ENCODE results near the gene UBC.
"Not testable (repeated sequence)": the region's sequence is repeated elsewhere in the genome, so short reads cannot be mapped to it uniquely, and the experiment has no call there.

Gene UBC

DNA sequence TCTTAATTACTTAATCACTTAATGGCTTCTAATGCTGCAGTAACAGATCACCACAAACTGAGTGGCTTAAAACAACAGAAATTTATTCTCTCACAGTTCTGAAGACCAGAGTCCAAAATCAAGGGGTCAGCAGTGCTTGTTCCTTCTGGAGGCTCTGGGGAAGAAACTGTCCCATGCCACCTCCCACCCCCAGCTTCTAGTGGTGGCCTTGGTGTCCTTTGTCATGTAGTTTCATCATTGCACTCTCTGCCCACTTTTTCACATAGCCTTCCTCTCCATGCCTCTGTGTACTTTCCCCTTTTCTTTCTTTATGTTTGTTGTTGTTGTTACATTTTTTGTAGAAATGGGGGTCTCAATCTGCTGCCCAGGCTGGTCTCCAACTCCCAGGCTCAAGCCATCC is 16.1 kb upstream of the UBC start:
- Histone ChIP-seq H3K4me3 (replicated peaks; ENCODE audit: low read depth, low read length) (no peak overlapping the region), H3K27me3 (replicated peaks; ENCODE audit: control insufficient read depth, insufficient read depth, low read length) (no peaks in the 10 kb centered on the region), H3K36me3 (ENCODE audit: control insufficient read depth, insufficient read depth, low read length) (no peaks in the 10 kb centered on the region)
- DNase-seq (ENCODE audit: extremely low read depth, insufficient read length), result no peak
- TF ChIP-seq, protein P1, sequence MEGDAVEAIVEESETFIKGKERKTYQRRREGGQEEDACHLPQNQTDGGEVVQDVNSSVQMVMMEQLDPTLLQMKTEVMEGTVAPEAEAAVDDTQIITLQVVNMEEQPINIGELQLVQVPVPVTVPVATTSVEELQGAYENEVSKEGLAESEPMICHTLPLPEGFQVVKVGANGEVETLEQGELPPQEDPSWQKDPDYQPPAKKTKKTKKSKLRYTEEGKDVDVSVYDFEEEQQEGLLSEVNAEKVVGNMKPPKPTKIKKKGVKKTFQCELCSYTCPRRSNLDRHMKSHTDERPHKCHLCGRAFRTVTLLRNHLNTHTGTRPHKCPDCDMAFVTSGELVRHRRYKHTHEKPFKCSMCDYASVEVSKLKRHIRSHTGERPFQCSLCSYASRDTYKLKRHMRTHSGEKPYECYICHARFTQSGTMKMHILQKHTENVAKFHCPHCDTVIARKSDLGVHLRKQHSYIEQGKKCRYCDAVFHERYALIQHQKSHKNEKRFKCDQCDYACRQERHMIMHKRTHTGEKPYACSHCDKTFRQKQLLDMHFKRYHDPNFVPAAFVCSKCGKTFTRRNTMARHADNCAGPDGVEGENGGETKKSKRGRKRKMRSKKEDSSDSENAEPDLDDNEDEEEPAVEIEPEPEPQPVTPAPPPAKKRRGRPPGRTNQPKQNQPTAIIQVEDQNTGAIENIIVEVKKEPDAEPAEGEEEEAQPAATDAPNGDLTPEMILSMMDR (IDR thresholded peaks at IDR 0.05; ENCODE audit: insufficient read depth, low read length, poor library complexity, severe bottlenecking), result no peak

- Histone ChIP-seq H3K27me3 (replicated peaks; ENCODE audit: control insufficient read depth, insufficient read depth, low read length) (no peaks in the 10 kb centered on the region), H3K36me3 (ENCODE audit: control insufficient read depth, insufficient read depth, low read length) (no peaks in the 10 kb centered on the region), H3K4me3 (replicated peaks; ENCODE audit: low read depth, low read length) (no peak overlapping the region)
- DNase-seq (ENCODE audit: extremely low read depth, insufficient read length), result no peak
- TF ChIP-seq, protein P1 (IDR thresholded peaks at IDR 0.05; ENCODE audit: insufficient read depth, low read length, poor library complexity, severe bottlenecking), result no peak
These were observed 15.4 kb upstream of the UBC start for GRCh38 chr12:124929649-124930419.

- H3K36me3 ChIP-seq (ENCODE audit: control insufficient read depth, insufficient read depth, low read length), result no peaks in the 10 kb centered on the region
- TF ChIP-seq, protein P1 (IDR thresholded peaks at IDR 0.05; ENCODE audit: insufficient read depth, low read length, poor library complexity, severe bottlenecking), result no peak
- H3K27me3 ChIP-seq (replicated peaks; ENCODE audit: control insufficient read depth, insufficient read depth, low read length), result no peaks in the 10 kb centered on the region
- no peak for DNase-seq (ENCODE audit: extremely low read depth, insufficient read length)
- H3K4me3 ChIP-seq (replicated peaks; ENCODE audit: low read depth, low read length), result peak overlapping the region; percentile 12
These were observed 14.6 kb upstream of the UBC start for GRCh38 chr12:124928912-124929530.

DNA sequence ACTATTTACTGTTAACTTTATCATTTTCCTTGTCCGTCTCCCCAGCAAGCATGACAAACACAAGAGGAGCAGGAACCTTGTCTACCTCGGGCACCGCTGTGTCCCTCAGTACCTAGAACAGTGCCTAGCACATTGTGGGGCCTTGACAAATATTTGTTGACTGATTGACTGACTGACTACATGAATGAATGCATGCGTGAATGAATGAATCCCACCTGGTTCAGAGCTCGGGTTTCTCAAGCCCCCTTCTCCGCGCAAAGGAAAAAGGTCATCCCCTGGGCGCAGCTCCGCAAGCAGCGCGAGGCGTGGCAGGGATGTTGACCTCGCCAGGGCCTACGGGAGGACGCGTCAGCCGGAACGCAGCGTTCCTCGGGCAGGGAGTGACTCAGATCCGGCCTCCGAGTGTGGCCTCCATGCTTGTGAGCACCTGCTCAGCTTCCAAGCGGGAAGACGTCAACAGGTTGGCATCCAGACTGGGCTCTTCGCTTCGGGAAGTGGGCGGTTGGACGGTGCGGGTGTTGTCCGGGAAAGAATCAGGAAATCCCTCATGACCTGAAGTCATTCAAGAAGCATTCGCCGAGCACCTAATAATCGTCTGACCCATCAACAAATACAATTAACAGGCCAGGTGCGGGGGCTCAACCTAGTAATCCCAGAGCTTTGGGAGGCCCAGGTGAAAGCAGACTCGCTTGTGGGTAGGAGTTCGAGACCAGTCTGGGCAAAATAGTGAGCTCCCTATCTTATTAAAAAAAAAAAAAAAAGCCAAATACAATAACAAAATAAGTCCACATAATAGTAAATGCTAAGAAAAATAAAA is 13.9 kb upstream of the UBC start:
- H3K27me3 ChIP-seq (replicated peaks; ENCODE audit: control insufficient read depth, insufficient read depth, low read length), result no peaks in the 10 kb centered on the region
- DNase-seq (ENCODE audit: extremely low read depth, insufficient read length), result peak; percentile 80
- TF ChIP-seq, protein P1 (IDR thresholded peaks at IDR 0.05; ENCODE audit: insufficient read depth, low read length, poor library complexity, severe bottlenecking), result no peak
- no peaks in the 10 kb centered on the region for H3K36me3 ChIP-seq (ENCODE audit: control insufficient read depth, insufficient read depth, low read length)
- H3K4me3 ChIP-seq (replicated peaks; ENCODE audit: low read depth, low read length), result peak overlapping the region; percentile 50

GRCh38 chr12:124927201-124928094 is 13.0 kb upstream of the UBC start:
- no peaks in the 10 kb centered on the region for H3K36me3 ChIP-seq (ENCODE audit: control insufficient read depth, insufficient read depth, low read length)
- TF ChIP-seq, protein P1 (IDR thresholded peaks at IDR 0.05; ENCODE audit: insufficient read depth, low read length, poor library complexity, severe bottlenecking), result no peak
- H3K27me3 ChIP-seq (replicated peaks; ENCODE audit: control insufficient read depth, insufficient read depth, low read length), result no peaks in the 10 kb centered on the region
- DNase-seq (ENCODE audit: extremely low read depth, insufficient read length), result peak; percentile 86
- peak overlapping the region; percentile 52 for H3K4me3 ChIP-seq (replicated peaks; ENCODE audit: low read depth, low read length)

- H3K36me3 ChIP-seq (ENCODE audit: control insufficient read depth, insufficient read depth, low read length); H3K27me3 ChIP-seq (replicated peaks; ENCODE audit: control insufficient read depth, insufficient read depth, low read length); H3K4me3 ChIP-seq (replicated peaks; ENCODE audit: low read depth, low read length); DNase-seq (ENCODE audit: extremely low read depth, insufficient read length): not testable (repeated sequence)
These were observed 11.3 kb upstream of the UBC start for GRCh38 chr12:124925782-124926181.

Measured in GM06990 (cell line).